CD4-positive, CD25-positive, alpha-beta regulatory T cell (primary cell): Measurements from ENCODE around the gene HOXC11. TPM values are rescaled to one million over a fixed set of nuclear protein-coding genes. Genes with fewer than 3 reads are reported as not detected.

Experiments used
- polyA plus RNA-seq, 4 donors: library from polyadenylated mRNA; unstranded; fragments of 300-500 nt; fragmentation: Illumina TruSeq; gene quantifications; one replicate each; pipeline ENCODE4 v1.2.3, GENCODE V29; 2021
- total RNA-seq: library from RNA; stranded (reverse); gene quantifications from one replicate; pipeline ENCODE4 v1.2.3, GENCODE V29; 2022

The HOXC11 gene
- total and polyA plus RNA-seq, 5 donors from 2014 or later: not detected

Other genes starting within 250 kb of the HOXC11 start
- 209 TPM for gene CALCOCO1, start 245.7 kb upstream of the HOXC11 start, total RNA-seq
- 100 to 1,000 TPM in 3 of 4 donors, 10 to 100 TPM in 1; 91.5 to 119 (median 112) TPM for gene CALCOCO1, start 245.7 kb upstream of the HOXC11 start, polyA plus RNA-seq
- gene CISTR, start 221.1 kb upstream of the HOXC11 start, total RNA-seq: not detected
- gene CISTR, start 221.1 kb upstream of the HOXC11 start, polyA plus RNA-seq: not detected
- gene HOXC13, start 34.3 kb upstream of the HOXC11 start, total RNA-seq: not detected
- not detected for gene HOXC13, start 34.3 kb upstream of the HOXC11 start, polyA plus RNA-seq
- gene HOXC12, start 18.2 kb upstream of the HOXC11 start, total RNA-seq: not detected
- gene HOXC12, start 18.2 kb upstream of the HOXC11 start, polyA plus RNA-seq: not detected
- not detected for gene HOTAIR, start 1.8 kb downstream of the HOXC11 start, total RNA-seq
- gene HOTAIR, start 1.8 kb downstream of the HOXC11 start, polyA plus RNA-seq: not detected
- not detected for gene HOXC10, start 12.0 kb downstream of the HOXC11 start, total RNA-seq
- gene HOXC10, start 12.0 kb downstream of the HOXC11 start, polyA plus RNA-seq: not detected
- not detected for gene HOXC9, start 27.0 kb downstream of the HOXC11 start, total RNA-seq
- gene HOXC9, start 27.0 kb downstream of the HOXC11 start, polyA plus RNA-seq: not detected
- gene HOXC8, start 35.9 kb downstream of the HOXC11 start, total RNA-seq: not detected
- gene HOXC8, start 35.9 kb downstream of the HOXC11 start, polyA plus RNA-seq: not detected
- gene HOXC6, start 55.3 kb downstream of the HOXC11 start, total RNA-seq: not detected
- gene HOXC6, start 55.3 kb downstream of the HOXC11 start, polyA plus RNA-seq: not detected
- gene HOXC5, start 59.9 kb downstream of the HOXC11 start, total RNA-seq: not detected
- gene HOXC5, start 59.9 kb downstream of the HOXC11 start, polyA plus RNA-seq: not detected
- 0.32 TPM for gene HOXC4, start 80.7 kb downstream of the HOXC11 start, total RNA-seq
- under 1 TPM in 1 of 4 donors, not detected in 3; 0.09 TPM for gene HOXC4, start 80.7 kb downstream of the HOXC11 start, polyA plus RNA-seq
- 13.0 TPM for gene SMUG1, start 215.9 kb downstream of the HOXC11 start, total RNA-seq
- 10 to 100 TPM; 24.5 to 38.1 (median 30.7) TPM for gene SMUG1, start 215.9 kb downstream of the HOXC11 start, polyA plus RNA-seq